ENCODE measurements around the gene NMRK2.
"Not testable (repeated sequence)": the region's sequence is repeated elsewhere in the genome, so short reads cannot be mapped to it uniquely, and the experiment has no call there.

- TF ChIP-seq CTCF (IDR thresholded peaks at IDR 0.05); EZH2 (IDR thresholded peaks at IDR 0.05; ENCODE audit: borderline replicate concordance, insufficient read depth, low read depth, low read length, poor library complexity, severe bottlenecking): not testable (repeated sequence)
These were observed 14.6 kb downstream of the NMRK2 start for GRCh38 chr19:3947316-3947933.
